H9 (cell line): ENCODE results near the gene ATP8A2. TPM values are rescaled to one million over a fixed set of nuclear protein-coding genes. Genes with fewer than 3 reads are reported as not detected.

Source experiments
- DNase-seq: peaks from one replicate; pipeline ENCODE4 v3.0.0-alpha.2; 2017
- H2AFZ ChIP-seq: one replicate; pipeline ENCODE4 v1.6.1; 2013; ENCODE audit warnings: mild to moderate bottlenecking, low read length, control low read depth, moderate library complexity
- H2AK5ac ChIP-seq: 2 replicates; pipeline ENCODE4 v1.6.1; 2013; ENCODE audit warnings: low read length, control low read depth, mixed read lengths; ENCODE audit not compliant: insufficient read length
- H2BK120ac ChIP-seq: one replicate; pipeline ENCODE4 v1.6.1; 2013; ENCODE audit warnings: low read depth, mild to moderate bottlenecking, low read length, control low read depth, inconsistent platforms; ENCODE audit not compliant: poor library complexity, severe bottlenecking
- H2BK12ac ChIP-seq: 2 replicates; pipeline ENCODE4 v1.6.1; 2013; ENCODE audit warnings: low read length, control low read depth, mixed read lengths, low read depth; ENCODE audit not compliant: insufficient read length
- H2BK15ac ChIP-seq: 2 replicates; pipeline ENCODE4 v1.6.1; 2013; ENCODE audit warnings: low read depth, low read length, control low read depth
- H2BK20ac ChIP-seq: one replicate; pipeline ENCODE4 v1.6.1; 2013; ENCODE audit warnings: low read depth, mild to moderate bottlenecking, low read length, control low read depth, inconsistent platforms; ENCODE audit not compliant: poor library complexity, severe bottlenecking
- H2BK5ac ChIP-seq: 2 replicates; pipeline ENCODE4 v1.6.1; 2013; ENCODE audit warnings: low read length, control low read depth, mixed read lengths; ENCODE audit not compliant: insufficient read length
- H3K14ac ChIP-seq: 2 replicates; pipeline ENCODE4 v1.6.1; 2013; ENCODE audit warnings: low read length, control low read depth; ENCODE audit not compliant: insufficient read depth
- H3K18ac ChIP-seq: 2 replicates; pipeline ENCODE4 v1.6.1; 2013; ENCODE audit warnings: low read depth, mild to moderate bottlenecking, mixed read lengths, low read length, control low read depth; ENCODE audit not compliant: insufficient read length
- H3K23ac ChIP-seq: 2 replicates; pipeline ENCODE4 v1.6.1; 2013; ENCODE audit warnings: low read length, control low read depth, mixed read lengths, low read depth; ENCODE audit not compliant: insufficient read length
- H3K23me2 ChIP-seq: 2 replicates; pipeline ENCODE4 v1.6.1; 2013; ENCODE audit warnings: low read depth, mild to moderate bottlenecking, mixed read lengths, low read length, control low read depth; ENCODE audit not compliant: insufficient read length, poor library complexity, severe bottlenecking
- H3K27ac ChIP-seq: 2 replicates; pipeline ENCODE4 v1.5.1; 2013; ENCODE audit warnings: low read length, control low read depth, mixed read lengths, low read depth; ENCODE audit not compliant: insufficient read length
- H3K27me3 ChIP-seq: 2 replicates; pipeline ENCODE4 v1.6.1; 2013; ENCODE audit warnings: low read length, control low read depth, inconsistent platforms; ENCODE audit not compliant: insufficient read depth
- H3K4ac ChIP-seq: 2 replicates; pipeline ENCODE4 v1.6.1; 2013; ENCODE audit warnings: low read depth, mild to moderate bottlenecking, control low read depth, inconsistent platforms, low read length, moderate library complexity
- H3K4me1 ChIP-seq: 2 replicates; pipeline ENCODE4 v1.6.1; 2013; ENCODE audit warnings: low read length, control low read depth, inconsistent platforms; ENCODE audit not compliant: insufficient read depth
- H3K4me2 ChIP-seq: 2 replicates; pipeline ENCODE4 v1.6.1; 2013; ENCODE audit warnings: low read length, control low read depth, mixed read lengths; ENCODE audit not compliant: insufficient read length, insufficient read depth
- H3K56ac ChIP-seq: 2 replicates; pipeline ENCODE4 v1.6.1; 2013; ENCODE audit warnings: low read depth, mild to moderate bottlenecking, mixed read lengths, low read length, control low read depth; ENCODE audit not compliant: insufficient read length
- H3K79me1 ChIP-seq: 2 replicates; pipeline ENCODE4 v1.6.1; 2013; ENCODE audit warnings: low read depth, mild to moderate bottlenecking, moderate library complexity, low read length, control low read depth, inconsistent platforms; ENCODE audit not compliant: insufficient read depth, poor library complexity, severe bottlenecking
- H3K79me2 ChIP-seq: 2 replicates; pipeline ENCODE4 v1.6.1; 2013; ENCODE audit warnings: low read length, control low read depth, inconsistent platforms; ENCODE audit not compliant: insufficient read depth
- H3K9ac ChIP-seq: 2 replicates; pipeline ENCODE4 v1.6.1; 2013; ENCODE audit warnings: low read length, control low read depth, mixed read lengths; ENCODE audit not compliant: insufficient read length; ENCODE audit errors: extremely low read depth
- H3K9me3 ChIP-seq: one replicate; pipeline ENCODE4 v1.6.1; 2013; ENCODE audit warnings: low read depth, low read length, inconsistent platforms; ENCODE audit not compliant: control insufficient read depth
- H3T11ph ChIP-seq: one replicate; pipeline ENCODE4 v1.6.1; 2013; ENCODE audit warnings: mild to moderate bottlenecking, low read length, control low read depth, inconsistent platforms
- H4K20me1 ChIP-seq: one replicate; pipeline ENCODE4 v1.6.1; 2013; ENCODE audit not compliant: control insufficient read depth, insufficient read length, insufficient read depth
- H4K5ac ChIP-seq: 2 replicates; pipeline ENCODE4 v1.6.1; 2013; ENCODE audit warnings: low read depth, mild to moderate bottlenecking, mixed read lengths, low read length, control low read depth; ENCODE audit not compliant: insufficient read length
- H4K8ac ChIP-seq: replicated peaks from 2 replicates; pipeline ENCODE4 v1.6.1; 2013; ENCODE audit warnings: low read length, control low read depth, mixed read lengths, low read depth; ENCODE audit not compliant: insufficient read length
- H4K91ac ChIP-seq: 2 replicates; pipeline ENCODE4 v1.6.1; 2013; ENCODE audit warnings: low read depth, mild to moderate bottlenecking, moderate library complexity, mixed read lengths, low read length, control low read depth; ENCODE audit not compliant: insufficient read length
- H3K27ac Mint-ChIP-seq, 3 experiments: 2 replicates in 2 of 3; 3 replicates in 1 of 3; pipeline ENCODE4 v1.8.0; 2020 to 2021; ENCODE audit warnings: mixed read lengths in 3 of 3, mild to moderate bottlenecking in 1 of 3, moderate library complexity in 1 of 3
- H3K27me3 Mint-ChIP-seq: 2 replicates; pipeline ENCODE4 v1.8.0; 2021; ENCODE audit warnings: low read depth, mild to moderate bottlenecking, moderate library complexity, mixed read lengths
- H3K36me3 Mint-ChIP-seq, 3 experiments: 2 replicates in 2 of 3; 3 replicates in 1 of 3; pipeline ENCODE4 v1.8.0; 2020 to 2021; ENCODE audit warnings: low read depth in 3 of 3, mixed read lengths in 3 of 3; ENCODE audit not compliant: insufficient read depth in 1 of 3
- H3K4me1 Mint-ChIP-seq, 2 experiments: 2 replicates each; pipeline ENCODE4 v1.8.0; 2020; ENCODE audit warnings: mixed read lengths in 2 of 2
- H3K4me3 Mint-ChIP-seq, 2 experiments: 2 replicates in 1 of 2; 3 replicates in 1 of 2; pipeline ENCODE4 v1.8.0; 2020 to 2021; ENCODE audit warnings: mild to moderate bottlenecking in 2 of 2, mixed read lengths in 2 of 2, moderate library complexity in 1 of 2
- H3K9me3 Mint-ChIP-seq, 2 experiments: 2 replicates in 1 of 2; 3 replicates in 1 of 2; pipeline ENCODE4 v1.8.0; 2020; ENCODE audit warnings: mild to moderate bottlenecking in 2 of 2, mixed read lengths in 2 of 2, moderate library complexity in 1 of 2
- CTCF ChIP-seq: fragments of 200-600 bp; sonication (generic); conservative IDR thresholded peaks from 3 replicates; pipeline ENCODE4 v1.8.0; 2021; ENCODE audit warnings: antibody characterized with exemption, mild to moderate bottlenecking
- WGBS: extraction: QIAGEN DNeasy Blood & Tissue Kit; methylation state at CpG from one replicate; pipeline ENCODE4 v1.1.7; 2013; ENCODE audit warnings: missing lambda C conversion rate, low lambda C conversion rate, mixed read lengths; ENCODE audit not compliant: insufficient read length; ENCODE audit errors: extremely low coverage; 5-methylcytosine and 5-hydroxymethylcytosine counted together
- total RNA-seq: library from RNA; stranded (reverse); gene quantifications from 2 replicates; pipeline ENCODE4 v1.2.1, GENCODE V29; 2021

Gene ATP8A2
- total RNA-seq, 1 experiment from 2014 or later = 18.2 TPM

- no peaks in the 10 kb centered on the region for H3K9me3 Mint-ChIP-seq
- Histone ChIP-seq H2AK5ac (no peak overlapping the region), H3K4me2 (no peak overlapping the region), H3K27me3 (no peaks in the 10 kb centered on the region), H2BK12ac (no peak overlapping the region), H3K9me3 (no peaks in the 10 kb centered on the region), H2BK20ac (no peak overlapping the region), H3K23me2 (no peaks in the 10 kb centered on the region), H2AFZ (no peak overlapping the region), H3K14ac (no peak overlapping the region), H3K4ac (no peak overlapping the region), H3K79me2 (0 out of 2 replicates have a peak, but pooled peaks cover 2% of the 10 kb centered on the region), H4K20me1 (no peaks in the 10 kb centered on the region), H3K9ac (no peak overlapping the region), H3K4me1 (no peaks in the 10 kb centered on the region; the same call in 1 of the 2 replicates), H4K91ac (no peak overlapping the region), H3T11ph (no peak overlapping the region), H2BK15ac (no peak overlapping the region), H4K8ac (no peak overlapping the region), H2BK120ac (no peak overlapping the region), H3K79me1 (no peaks in the 10 kb centered on the region), H3K27ac (no peak overlapping the region), H3K56ac (no peak overlapping the region), H3K18ac (no peak overlapping the region), H2BK5ac (no peak overlapping the region), H3K23ac (no peak overlapping the region), H4K5ac (no peak overlapping the region)
- TF ChIP-seq CTCF = no peak
- no peaks in the 10 kb centered on the region for H3K36me3 Mint-ChIP-seq
- H3K4me1 Mint-ChIP-seq = peaks cover 15 to 16% of the 10 kb centered on the region in 2 experiments
- H3K4me3 Mint-ChIP-seq = no peak overlapping the region
- no peak for DNase-seq
- WGBS = no CpG with 5 or more reads among the region's 4 CpGs
- no peak overlapping the region for H3K27ac Mint-ChIP-seq
- H3K27me3 Mint-ChIP-seq = no peaks in the 10 kb centered on the region
Measured at GRCh38 chr13:25743421-25743820, 371.6 kb downstream of the ATP8A2 start.
